ENCODE measurements around the gene C11orf54.

The C11orf54 gene

DNA sequence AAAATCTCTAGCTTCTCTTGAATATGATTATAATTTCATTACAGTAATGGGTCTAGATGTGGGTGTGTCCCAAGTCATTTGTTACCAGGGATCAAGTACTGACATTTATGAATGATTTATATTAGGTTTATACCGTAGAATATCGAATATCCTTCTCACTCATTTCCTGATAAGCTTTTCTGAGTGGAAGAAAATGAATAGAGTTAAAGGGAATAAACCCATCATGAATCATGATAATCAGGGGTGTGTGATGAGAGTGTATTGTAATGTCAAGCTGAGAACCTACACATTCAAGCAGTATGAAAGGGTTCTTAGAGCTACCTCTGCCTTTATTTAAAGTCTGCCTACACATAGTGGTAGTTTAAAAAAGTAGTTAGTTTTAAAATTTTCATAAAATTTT lies 59.9 kb downstream of the C11orf54 start:
- no peak for FAIRE-seq
- TF ChIP-seq, protein P1, sequence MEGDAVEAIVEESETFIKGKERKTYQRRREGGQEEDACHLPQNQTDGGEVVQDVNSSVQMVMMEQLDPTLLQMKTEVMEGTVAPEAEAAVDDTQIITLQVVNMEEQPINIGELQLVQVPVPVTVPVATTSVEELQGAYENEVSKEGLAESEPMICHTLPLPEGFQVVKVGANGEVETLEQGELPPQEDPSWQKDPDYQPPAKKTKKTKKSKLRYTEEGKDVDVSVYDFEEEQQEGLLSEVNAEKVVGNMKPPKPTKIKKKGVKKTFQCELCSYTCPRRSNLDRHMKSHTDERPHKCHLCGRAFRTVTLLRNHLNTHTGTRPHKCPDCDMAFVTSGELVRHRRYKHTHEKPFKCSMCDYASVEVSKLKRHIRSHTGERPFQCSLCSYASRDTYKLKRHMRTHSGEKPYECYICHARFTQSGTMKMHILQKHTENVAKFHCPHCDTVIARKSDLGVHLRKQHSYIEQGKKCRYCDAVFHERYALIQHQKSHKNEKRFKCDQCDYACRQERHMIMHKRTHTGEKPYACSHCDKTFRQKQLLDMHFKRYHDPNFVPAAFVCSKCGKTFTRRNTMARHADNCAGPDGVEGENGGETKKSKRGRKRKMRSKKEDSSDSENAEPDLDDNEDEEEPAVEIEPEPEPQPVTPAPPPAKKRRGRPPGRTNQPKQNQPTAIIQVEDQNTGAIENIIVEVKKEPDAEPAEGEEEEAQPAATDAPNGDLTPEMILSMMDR (IDR thresholded peaks at IDR 0.05; ENCODE audit: insufficient read depth, missing control alignments), result no peak
- no peak for DNase-seq (ENCODE audit: insufficient read length, low spot score)

DNA sequence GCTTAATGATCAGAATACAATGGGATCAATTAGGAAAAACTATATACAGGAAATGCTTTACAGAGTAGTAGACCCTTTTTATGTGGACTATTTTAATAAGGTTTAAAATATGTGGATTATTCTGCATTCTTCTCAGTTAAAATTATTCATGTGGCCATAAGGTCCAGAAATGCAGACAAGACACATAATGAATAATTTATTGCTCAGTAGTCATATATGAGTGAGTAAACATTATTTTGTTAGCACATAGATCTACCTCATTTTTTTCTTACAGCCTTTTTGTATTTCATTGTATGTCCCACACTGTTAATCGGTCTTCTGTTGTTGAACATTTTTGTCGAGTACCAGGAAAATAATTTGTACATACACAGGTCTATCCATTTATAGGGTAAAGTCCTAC lies 63.4 kb downstream of the C11orf54 start:
- TF ChIP-seq, protein P1 (IDR thresholded peaks at IDR 0.05; ENCODE audit: insufficient read depth, missing control alignments), result no peak
- no peak for FAIRE-seq
- DNase-seq (ENCODE audit: insufficient read length, low spot score), result no peak

- FAIRE-seq (no peak), DNase-seq (ENCODE audit: insufficient read length, low spot score) (no peak)
- TF ChIP-seq, protein P1 (IDR thresholded peaks at IDR 0.05; ENCODE audit: insufficient read depth, missing control alignments), result no peak
Observed at GRCh38 chr11:93807980-93808379, 66.5 kb downstream of the C11orf54 start.

DNA sequence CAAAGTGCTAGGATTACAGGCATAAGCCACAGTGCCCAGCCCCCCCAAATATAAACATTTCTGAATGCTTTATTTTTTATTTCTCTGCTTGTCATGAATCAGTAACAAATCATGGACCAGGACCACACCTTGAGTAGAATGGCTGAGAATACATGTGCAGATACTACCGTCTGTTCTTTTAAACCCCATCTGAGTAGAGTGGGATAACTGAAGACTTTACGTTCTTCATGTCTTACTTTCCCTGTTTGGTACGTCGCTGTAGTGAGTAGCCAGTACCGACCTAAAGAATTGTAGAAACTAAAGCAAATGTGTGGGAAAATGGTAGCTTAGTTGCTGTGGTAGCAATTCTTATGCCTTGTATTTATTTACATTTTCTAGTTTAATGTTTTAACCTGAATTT lies 72.5 kb downstream of the C11orf54 start:
- TF ChIP-seq, protein P1 (IDR thresholded peaks at IDR 0.05; ENCODE audit: insufficient read depth, missing control alignments), result no peak
- DNase-seq (ENCODE audit: insufficient read length, low spot score), result no peak
- FAIRE-seq, result no peak

Data from D721Med (cell line).